OCI-M2 (cell line): ENCODE measurements around the gene ABCB6.

ENCODE experiments used
- DNase-seq: peaks from one replicate; lab custom pipeline; 2025; ENCODE audit not compliant: unreplicated experiment; lab: John Stamatoyannopoulos, UW

Gene ABCB6

DNA sequence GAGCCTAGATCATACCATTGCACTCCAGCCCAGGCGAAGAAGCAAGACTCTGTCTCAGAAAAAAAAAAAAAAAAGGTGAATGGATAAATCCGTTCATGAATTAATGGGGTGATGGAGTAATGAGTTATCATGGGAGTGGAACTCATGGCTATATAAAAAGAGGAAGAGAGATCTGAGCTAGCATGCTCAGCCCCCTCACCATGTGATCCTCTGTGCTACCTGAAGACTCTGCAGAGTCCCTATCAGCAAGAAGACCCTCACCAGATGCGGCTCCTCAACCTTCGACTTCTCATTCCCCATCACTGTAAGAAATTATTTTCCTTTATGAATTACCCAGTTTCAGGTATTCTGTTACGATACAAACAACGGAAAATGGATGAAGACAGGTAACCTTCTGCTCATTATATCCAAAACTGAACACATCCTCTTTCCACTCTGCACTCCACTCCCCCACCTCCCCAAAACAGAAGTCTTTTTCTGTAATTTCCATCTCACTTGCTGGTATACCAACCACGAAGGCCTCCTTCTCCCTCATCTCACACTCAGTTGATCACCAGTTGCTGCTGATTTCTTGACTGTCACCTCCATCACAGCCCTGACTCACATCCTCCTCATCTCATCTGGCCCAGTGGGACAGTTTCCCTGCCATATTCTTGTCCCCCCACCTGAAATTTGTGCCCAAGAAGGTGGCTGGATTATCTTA, 31.9 kb downstream of the ABCB6 start:
- DNase-seq, result no peak

DNA sequence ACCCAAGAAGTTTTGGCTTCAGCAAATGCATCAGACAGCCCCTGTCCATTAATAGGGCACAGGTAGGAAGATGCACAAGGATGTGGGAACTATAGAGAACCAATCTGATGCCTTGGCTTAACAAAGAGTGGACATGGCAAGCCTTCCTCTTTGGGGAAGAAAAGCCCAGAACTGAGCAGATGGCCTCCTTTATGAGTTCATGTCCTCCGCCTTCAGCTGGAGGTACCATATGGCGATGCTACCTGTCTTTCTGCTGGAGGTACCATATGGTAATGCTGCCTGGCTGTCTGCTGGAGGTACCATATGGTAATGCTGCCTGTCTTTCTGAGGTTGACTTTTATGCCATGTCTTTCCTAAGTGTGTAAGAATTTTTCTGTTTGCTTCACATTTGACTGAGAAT, 34.6 kb downstream of the ABCB6 start:
- DNase-seq, result no peak

- no peak for DNase-seq
Observed at GRCh38 chr2:219183151-219183772, 35.5 kb downstream of the ABCB6 start.

DNA sequence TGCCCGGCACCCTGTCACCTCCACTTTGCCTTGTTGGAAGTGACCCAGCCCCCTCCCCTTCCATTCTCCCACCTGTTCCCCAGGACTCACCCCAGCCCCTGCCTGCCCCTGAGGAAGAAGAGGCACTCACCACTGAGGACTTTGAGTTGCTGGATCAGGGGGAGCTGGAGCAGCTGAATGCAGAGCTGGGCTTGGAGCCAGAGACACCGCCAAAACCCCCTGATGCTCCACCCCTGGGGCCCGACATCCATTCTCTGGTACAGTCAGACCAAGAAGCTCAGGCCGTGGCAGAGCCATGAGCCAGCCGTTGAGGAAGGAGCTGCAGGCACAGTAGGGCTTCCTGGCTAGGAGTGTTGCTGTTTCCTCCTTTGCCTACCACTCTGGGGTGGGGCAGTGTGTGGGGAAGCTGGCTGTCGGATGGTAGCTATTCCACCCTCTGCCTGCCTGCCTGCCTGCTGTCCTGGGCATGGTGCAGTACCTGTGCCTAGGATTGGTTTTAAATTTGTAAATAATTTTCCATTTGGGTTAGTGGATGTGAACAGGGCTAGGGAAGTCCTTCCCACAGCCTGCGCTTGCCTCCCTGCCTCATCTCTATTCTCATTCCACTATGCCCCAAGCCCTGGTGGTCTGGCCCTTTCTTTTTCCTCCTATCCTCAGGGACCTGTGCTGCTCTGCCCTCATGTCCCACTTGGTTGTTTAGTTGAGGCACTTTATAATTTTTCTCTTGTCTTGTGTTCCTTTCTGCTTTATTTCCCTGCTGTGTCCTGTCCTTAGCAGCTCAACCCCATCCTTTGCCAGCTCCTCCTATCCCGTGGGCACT, 36.2 kb downstream of the ABCB6 start:
- DNase-seq, result no peak

DNA sequence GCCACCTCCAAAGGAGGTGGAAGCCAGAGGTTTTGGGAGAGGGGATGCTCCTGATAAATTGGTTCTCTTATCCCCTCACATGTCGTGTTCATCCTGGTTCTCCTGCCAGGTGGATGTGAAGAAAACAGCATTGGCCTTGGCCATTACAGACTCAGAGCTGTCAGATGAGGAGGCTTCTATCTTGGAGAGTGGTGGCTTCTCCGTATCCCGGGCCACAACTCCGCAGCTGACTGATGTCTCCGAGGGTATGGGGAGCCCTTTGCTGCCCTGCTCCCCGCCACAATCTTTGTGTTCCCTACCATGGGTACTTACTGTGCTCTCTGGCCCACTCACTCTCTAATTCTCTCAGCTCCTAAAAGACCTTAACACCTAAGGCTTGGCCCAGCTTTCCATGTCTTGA, 37.2 kb downstream of the ABCB6 start:
- no peak for DNase-seq

DNA sequence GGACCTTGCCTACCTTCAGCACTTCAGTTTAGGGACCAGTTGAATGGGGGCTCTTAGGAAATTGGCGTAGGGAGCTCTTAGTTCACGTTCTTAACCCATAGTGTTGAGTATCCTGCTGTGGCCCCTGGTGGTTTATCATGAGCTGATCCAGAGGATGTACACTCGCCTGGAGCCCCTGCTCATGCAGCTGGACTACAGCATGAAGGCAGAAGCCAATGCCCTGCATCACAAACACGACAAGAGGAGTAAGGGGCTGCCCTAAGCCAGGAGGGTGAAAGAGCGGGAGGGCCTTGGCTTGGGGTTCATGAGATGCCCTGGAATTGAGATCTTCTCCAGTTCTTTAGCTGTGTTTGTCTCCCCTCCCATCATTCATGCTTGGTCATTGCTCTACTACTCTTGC, 37.8 kb downstream of the ABCB6 start:
- DNase-seq, result no peak

DNA sequence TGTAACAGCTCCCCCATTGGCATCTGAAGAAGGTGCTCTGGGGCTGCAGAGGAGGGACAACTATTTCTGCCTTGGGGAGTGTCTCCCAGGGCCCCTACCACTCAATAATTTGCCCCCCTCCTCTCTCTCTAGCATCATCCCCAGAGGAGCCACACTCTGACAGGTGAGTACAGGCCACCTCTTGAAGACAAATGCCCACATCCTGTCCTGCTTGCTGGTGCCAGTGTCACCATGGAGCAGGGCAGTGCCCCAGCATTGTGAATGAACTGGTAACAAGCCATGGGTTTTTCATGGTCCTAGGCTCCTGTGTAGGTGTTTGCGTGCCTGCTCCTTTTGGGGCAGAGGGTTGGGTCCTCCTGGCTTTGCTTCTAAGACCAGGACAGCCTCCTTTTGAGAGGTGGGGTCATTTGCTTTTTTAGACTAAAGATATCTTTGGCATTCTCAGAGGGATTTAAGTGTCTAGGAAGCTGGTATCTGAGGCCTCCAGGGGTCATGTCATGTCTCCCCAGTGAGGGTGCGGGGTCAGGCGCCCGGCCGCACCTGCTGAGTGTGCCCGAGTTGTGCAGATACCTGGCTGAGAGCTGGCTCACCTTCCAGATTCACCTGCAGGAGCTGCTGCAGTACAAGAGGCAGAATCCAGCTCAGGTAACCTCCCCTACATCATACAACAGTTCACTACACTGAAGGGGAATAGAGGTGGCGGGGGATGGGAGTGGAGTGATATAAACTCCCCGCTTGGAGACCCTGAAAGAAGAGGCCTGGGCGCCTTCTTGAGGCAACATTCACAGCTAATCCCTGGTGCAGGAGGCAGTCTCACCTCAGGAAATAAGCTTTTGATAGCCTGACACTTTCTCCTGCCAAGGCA, 38.9 kb downstream of the ABCB6 start:
- no peak for DNase-seq

- DNase-seq, result peak; percentile 8
Observed at GRCh38 chr2:219178377-219179175, 40.2 kb downstream of the ABCB6 start.

- DNase-seq, result peak; percentile 16
Observed at GRCh38 chr2:219177552-219178376, 41.0 kb downstream of the ABCB6 start, which contains the start of gene RETREG2. TSS of gene RETREG2 (plus strand) at chr2:219178275. CDS start at chr2:219178353, 78 bp downstream.

GRCh38 chr2:219176818-219177551, 41.8 kb downstream of the ABCB6 start, which contains the start of gene CNPPD1:
TSS of gene CNPPD1 (minus strand) at chr2:219176925. CDS start at chr2:219176828, 97 bp downstream.
- DNase-seq, result no peak

GRCh38 chr2:219175928-219176817, 42.6 kb downstream of the ABCB6 start:
- DNase-seq, result no peak

DNA sequence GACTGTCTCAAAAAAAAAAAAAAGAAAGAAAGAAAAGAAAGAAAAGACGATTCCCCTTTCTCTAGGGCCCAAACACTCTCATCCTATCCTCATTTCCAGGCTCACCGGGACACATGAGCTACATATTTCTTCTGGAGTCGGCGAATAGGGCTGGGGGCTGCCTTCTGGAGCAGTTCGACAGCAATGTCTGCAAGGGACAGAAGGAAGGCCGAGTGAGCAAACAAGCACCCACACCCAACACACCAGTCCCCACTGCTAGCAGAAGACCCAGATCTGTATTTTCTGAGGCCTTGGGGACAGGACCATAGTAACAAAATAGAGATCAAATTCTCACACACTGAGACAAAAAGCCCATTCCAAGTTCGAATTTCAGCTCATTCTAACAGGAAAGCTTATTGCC, 43.3 kb downstream of the ABCB6 start:
- DNase-seq, result no peak

GRCh38 chr2:219174801-219175200, 44.0 kb downstream of the ABCB6 start:
- no peak for DNase-seq

DNA sequence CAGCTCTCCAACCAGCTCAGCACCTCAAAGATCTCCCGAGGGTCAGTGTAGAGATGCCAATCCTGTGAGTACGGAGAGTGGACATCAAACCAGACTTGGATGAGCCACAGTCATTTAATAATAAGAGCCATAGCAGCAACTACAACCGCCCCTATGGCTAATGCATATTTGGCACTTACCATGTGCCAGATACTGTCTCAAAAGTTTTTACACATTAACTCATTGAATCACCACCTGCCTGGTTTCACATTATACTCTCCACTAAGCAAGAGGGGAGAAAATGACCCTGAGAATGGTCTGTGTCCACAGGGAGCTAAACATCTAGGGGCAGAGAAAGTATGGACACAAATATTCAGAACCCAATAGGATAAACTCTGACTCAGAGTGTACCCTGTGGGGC, 44.6 kb downstream of the ABCB6 start:
- no peak for DNase-seq

- no peak for DNase-seq
Observed at GRCh38 chr2:219173176-219173575, 45.6 kb downstream of the ABCB6 start.

GRCh38 chr2:219172231-219173154, 46.3 kb downstream of the ABCB6 start:
- DNase-seq, result no peak
